Measurements from ENCODE around the gene RMP24.

The RMP24 gene

DNA sequence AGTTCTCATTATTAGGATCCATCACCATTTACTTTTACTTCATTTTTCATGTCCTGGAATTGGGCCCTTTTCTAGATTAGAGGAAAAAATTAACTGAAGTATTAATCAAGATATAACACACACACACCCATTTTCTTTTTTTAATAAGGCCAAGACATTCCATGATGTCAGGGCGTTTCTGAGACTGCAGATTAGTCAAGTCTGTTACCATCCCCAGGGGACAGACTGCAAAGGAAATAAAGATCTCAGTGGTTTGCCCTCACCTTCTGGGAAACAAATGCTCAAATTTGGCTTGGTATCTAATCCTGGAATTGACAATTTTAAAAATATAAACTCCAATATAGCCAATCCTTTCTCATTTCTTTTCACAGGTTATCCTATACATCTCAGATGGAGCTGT is 27.4 kb downstream of the RMP24 start:
- no peak overlapping the region for H3K27ac ChIP-seq
- TF ChIP-seq, protein P1, sequence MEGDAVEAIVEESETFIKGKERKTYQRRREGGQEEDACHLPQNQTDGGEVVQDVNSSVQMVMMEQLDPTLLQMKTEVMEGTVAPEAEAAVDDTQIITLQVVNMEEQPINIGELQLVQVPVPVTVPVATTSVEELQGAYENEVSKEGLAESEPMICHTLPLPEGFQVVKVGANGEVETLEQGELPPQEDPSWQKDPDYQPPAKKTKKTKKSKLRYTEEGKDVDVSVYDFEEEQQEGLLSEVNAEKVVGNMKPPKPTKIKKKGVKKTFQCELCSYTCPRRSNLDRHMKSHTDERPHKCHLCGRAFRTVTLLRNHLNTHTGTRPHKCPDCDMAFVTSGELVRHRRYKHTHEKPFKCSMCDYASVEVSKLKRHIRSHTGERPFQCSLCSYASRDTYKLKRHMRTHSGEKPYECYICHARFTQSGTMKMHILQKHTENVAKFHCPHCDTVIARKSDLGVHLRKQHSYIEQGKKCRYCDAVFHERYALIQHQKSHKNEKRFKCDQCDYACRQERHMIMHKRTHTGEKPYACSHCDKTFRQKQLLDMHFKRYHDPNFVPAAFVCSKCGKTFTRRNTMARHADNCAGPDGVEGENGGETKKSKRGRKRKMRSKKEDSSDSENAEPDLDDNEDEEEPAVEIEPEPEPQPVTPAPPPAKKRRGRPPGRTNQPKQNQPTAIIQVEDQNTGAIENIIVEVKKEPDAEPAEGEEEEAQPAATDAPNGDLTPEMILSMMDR (IDR thresholded peaks at IDR 0.05): no peak
- no peaks in the 10 kb centered on the region for H3K9me3 ChIP-seq
- no peaks in the 10 kb centered on the region for H3K27me3 ChIP-seq
- no peaks in the 10 kb centered on the region for H3K36me3 ChIP-seq
- H3K4me3 ChIP-seq: no peak overlapping the region
- DNase-seq (ENCODE audit: low spot score): no peak
- H3K4me1 ChIP-seq: no peaks in the 10 kb centered on the region

DNA sequence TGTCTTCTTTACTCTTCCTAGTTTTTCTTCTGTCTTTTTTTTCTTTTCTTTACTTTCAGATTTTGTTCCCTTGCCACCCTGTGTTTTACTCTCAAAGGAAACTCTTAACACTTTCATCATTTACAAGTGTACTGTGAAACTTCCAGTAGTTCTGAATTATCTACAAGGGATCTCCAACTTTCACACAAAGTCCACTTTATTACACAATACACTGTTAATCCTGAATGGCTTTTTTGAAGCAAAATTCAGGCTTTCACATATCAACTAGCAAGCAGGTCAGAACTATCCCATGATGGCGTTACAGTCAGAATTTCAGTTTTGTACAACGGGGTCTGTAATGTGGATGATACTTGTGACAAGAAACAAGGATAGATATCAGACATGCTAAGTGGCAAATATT is 34.5 kb downstream of the RMP24 start:
- no peaks in the 10 kb centered on the region for H3K9me3 ChIP-seq
- TF ChIP-seq, protein P1 (IDR thresholded peaks at IDR 0.05): no peak

DNA sequence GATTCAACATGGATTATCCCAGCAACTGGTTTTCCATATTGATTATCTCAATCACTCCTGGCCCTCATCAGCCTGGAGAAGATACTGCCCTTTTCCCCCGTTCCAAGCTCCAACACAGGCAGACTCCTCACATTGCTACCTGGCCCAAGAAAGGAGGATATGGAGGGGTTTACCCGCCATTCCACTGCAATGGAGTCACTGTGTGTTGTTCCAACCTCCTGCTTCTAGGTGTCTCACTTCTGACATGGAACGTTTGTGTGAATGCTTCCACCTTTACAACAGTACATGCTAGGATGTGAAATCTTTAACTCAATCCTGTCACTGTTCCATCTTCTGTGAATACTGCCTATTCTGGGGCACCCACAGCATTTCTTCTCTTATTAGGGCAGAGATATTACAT is 36.7 kb downstream of the RMP24 start:
- Histone ChIP-seq H3K27ac (no peak overlapping the region), H3K9me3 (no peaks in the 10 kb centered on the region), H3K36me3 (no peaks in the 10 kb centered on the region), H3K27me3 (no peaks in the 10 kb centered on the region), H3K4me1 (no peaks in the 10 kb centered on the region), H3K4me3 (no peak overlapping the region)
- DNase-seq (ENCODE audit: low spot score): no peak
- TF ChIP-seq, protein P1 (IDR thresholded peaks at IDR 0.05): no peak

More for the DNA sequence above, 34.5 kb downstream of the RMP24 start:
- Histone ChIP-seq H3K4me1 (no peaks in the 10 kb centered on the region), H3K27me3 (no peaks in the 10 kb centered on the region), H3K4me3 (no peak overlapping the region), H3K27ac (no peak overlapping the region), H3K36me3 (no peaks in the 10 kb centered on the region)
- no peak for DNase-seq (ENCODE audit: low spot score)

DNA sequence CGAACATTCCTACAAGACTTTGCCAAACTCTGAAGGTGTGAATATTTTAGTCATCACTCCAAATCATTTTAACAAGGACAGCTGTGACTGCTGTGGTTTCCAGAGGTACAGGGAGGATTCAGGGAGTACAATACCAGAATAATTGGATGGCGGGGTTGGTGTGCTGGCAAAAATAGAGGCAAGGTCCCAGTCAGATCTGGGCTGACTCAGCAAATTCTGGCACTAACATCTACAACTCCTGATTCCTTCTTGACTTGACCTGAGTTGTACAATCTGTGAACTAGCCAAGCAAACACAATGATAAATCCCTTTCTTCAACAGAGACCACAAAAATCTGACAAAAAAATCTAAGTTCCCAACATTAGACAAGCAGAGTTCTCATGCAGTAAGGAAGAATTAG is 40.4 kb downstream of the RMP24 start:
- Histone ChIP-seq H3K9me3 (no peaks in the 10 kb centered on the region), H3K36me3 (no peaks in the 10 kb centered on the region), H3K27ac (no peak overlapping the region), H3K4me3 (no peak overlapping the region), H3K27me3 (no peaks in the 10 kb centered on the region), H3K4me1 (no peaks in the 10 kb centered on the region)
- TF ChIP-seq, protein P1 (IDR thresholded peaks at IDR 0.05): no peak
- no peak for DNase-seq (ENCODE audit: low spot score)

DNA sequence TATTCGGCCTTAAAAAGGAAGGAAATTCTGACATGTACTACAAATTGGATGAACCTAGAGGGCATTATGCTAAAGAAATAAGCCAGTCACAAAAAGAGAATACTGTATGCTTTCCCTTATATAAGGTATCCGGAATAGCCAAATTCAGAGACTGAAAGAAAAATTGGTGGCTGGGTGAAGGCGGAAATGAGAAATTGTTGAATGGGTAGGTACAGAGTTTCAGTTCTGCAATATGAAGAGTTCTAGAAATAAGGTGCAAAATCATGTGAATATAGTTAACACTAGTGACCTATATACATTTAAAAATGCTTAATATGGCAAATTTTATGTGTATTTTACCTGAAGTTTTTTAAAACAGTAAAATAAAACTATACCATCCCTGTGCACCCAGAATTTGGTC is 43.1 kb downstream of the RMP24 start:
- Histone ChIP-seq H3K4me1 (no peaks in the 10 kb centered on the region), H3K9me3 (no peaks in the 10 kb centered on the region), H3K4me3 (no peak overlapping the region), H3K27ac (no peak overlapping the region), H3K27me3 (no peaks in the 10 kb centered on the region), H3K36me3 (no peaks in the 10 kb centered on the region)
- DNase-seq (ENCODE audit: low spot score): no peak
- TF ChIP-seq, protein P1 (IDR thresholded peaks at IDR 0.05): no peak

DNA sequence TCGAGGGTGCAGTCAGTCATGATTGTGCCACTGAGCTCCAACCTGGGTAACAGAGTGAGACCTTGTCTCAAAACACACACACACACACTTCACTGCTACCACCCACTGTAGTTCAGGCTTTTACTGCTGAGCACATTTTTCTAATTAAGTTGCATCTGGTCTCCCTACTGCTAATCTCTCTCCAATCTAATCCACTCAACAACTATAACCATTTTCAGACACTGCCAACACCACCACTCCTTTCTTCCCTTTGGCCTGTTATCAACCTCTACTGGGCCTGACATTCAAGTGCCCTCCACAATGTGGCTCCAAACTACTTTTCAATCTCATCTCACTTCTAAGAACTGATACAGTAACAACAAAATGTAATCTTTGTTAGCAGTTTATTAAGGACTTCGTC is 44.8 kb downstream of the RMP24 start:
- H3K36me3 ChIP-seq: no peaks in the 10 kb centered on the region
- no peak overlapping the region for H3K27ac ChIP-seq
- H3K27me3 ChIP-seq: no peaks in the 10 kb centered on the region
- DNase-seq (ENCODE audit: low spot score): no peak
- H3K4me3 ChIP-seq: no peak overlapping the region
- TF ChIP-seq, protein P1 (IDR thresholded peaks at IDR 0.05): no peak
- no peaks in the 10 kb centered on the region for H3K4me1 ChIP-seq
- no peaks in the 10 kb centered on the region for H3K9me3 ChIP-seq

Measured in right atrium auricular region (tissue), 2 donors.